IMR-90 (cell line): Measurements from ENCODE around the gene ARAP1. TPM values are rescaled to one million over a fixed set of nuclear protein-coding genes. Genes with fewer than 3 reads are reported as not detected.

Experiments
- ATAC-seq: fragments of 200-7000 bp; cut with Tn5 transposase; 2 replicates; pipeline ENCODE4 v1.9.1; 2020; ENCODE audit warnings: low read depth, mild to moderate bottlenecking, moderate library complexity
- BruUV-seq: library from RNA; stranded (reverse); fragments of 400-500 nt; replicated peaks from 2 replicates; lab custom pipeline; 2021; lab: Mats Ljungman, UMichigan
- CTCF ChIA-PET: fragments of 300-600 bp; formaldehyde crosslinking; extraction: SDS; loops from one replicate; lab custom pipeline; 2021; ENCODE audit warnings: antibody characterized with exemption; lab: Yijun Ruan, JAX
- POLR2A ChIA-PET: fragments of 300-600 bp; sonication (Branson Sonifier 250); formaldehyde crosslinking; loops from one replicate; lab custom pipeline; 2022; ENCODE audit warnings: antibody characterized with exemption; ENCODE audit not compliant: unreplicated experiment; lab: Charles Lee
- DNase-seq: peaks from one replicate; pipeline ENCODE4 v3.0.0; 2013
- H2AFZ ChIP-seq: replicated peaks from 2 replicates; pipeline ENCODE3; 2013; ENCODE audit warnings: low read length, mild to moderate bottlenecking; ENCODE audit not compliant: poor library complexity
- H2AK5ac ChIP-seq: 2 replicates; pipeline ENCODE4 v1.6.1; 2013; ENCODE audit warnings: low read depth, low read length, inconsistent platforms
- H2AK9ac ChIP-seq: replicated peaks from 2 replicates; pipeline ENCODE3; 2013; ENCODE audit warnings: mild to moderate bottlenecking, low read depth, low read length, moderate library complexity; ENCODE audit not compliant: poor library complexity
- H2BK120ac ChIP-seq: 2 replicates; pipeline ENCODE4 v1.6.1; 2013; ENCODE audit warnings: low read depth, low read length, inconsistent platforms
- H2BK15ac ChIP-seq: 3 replicates; pipeline ENCODE4 v1.6.1; 2013; ENCODE audit warnings: low read depth, low read length, inconsistent platforms
- H2BK20ac ChIP-seq: 2 replicates; pipeline ENCODE4 v1.6.1; 2013; ENCODE audit warnings: low read depth, mild to moderate bottlenecking, inconsistent platforms, low read length, moderate library complexity
- H2BK5ac ChIP-seq: 2 replicates; pipeline ENCODE4 v1.6.1; 2013; ENCODE audit warnings: mild to moderate bottlenecking, low read depth, low read length, inconsistent platforms; ENCODE audit not compliant: poor library complexity, severe bottlenecking
- H3K14ac ChIP-seq: replicated peaks from 2 replicates; pipeline ENCODE4 v1.6.1; 2013; ENCODE audit warnings: low read depth, low read length, inconsistent platforms
- H3K18ac ChIP-seq: 2 replicates; pipeline ENCODE4 v1.6.1; 2013; ENCODE audit warnings: low read depth, low read length, control low read depth
- H3K23ac ChIP-seq: 2 replicates; pipeline ENCODE4 v1.6.1; 2013; ENCODE audit warnings: low read depth, low read length, inconsistent platforms
- H3K27ac ChIP-seq: 2 replicates; pipeline ENCODE4 v1.5.1; 2013; ENCODE audit warnings: mild to moderate bottlenecking, control low read depth, low read length; ENCODE audit not compliant: insufficient read depth
- H3K27me3 ChIP-seq: 2 replicates; pipeline ENCODE4 v1.6.1; 2013; ENCODE audit warnings: low read length; ENCODE audit not compliant: control insufficient read depth, insufficient read depth
- H3K36me3 ChIP-seq: 2 replicates; pipeline ENCODE4 v1.6.1; 2013; ENCODE audit warnings: low read length, mixed read lengths; ENCODE audit not compliant: control insufficient read depth, insufficient read depth
- H3K4ac ChIP-seq: 2 replicates; pipeline ENCODE4 v1.6.1; 2013; ENCODE audit warnings: low read depth, low read length, inconsistent platforms
- H3K4me1 ChIP-seq: 2 replicates; pipeline ENCODE4 v1.6.1; 2013; ENCODE audit warnings: low read length, mixed read lengths; ENCODE audit not compliant: control insufficient read depth, insufficient read depth
- H3K4me2 ChIP-seq: 2 replicates; pipeline ENCODE4 v1.6.1; 2013; ENCODE audit warnings: low read depth, mild to moderate bottlenecking, control low read depth, low read length, moderate library complexity
- H3K4me3 ChIP-seq: 2 replicates; pipeline ENCODE4 v1.5.1; 2013; ENCODE audit warnings: low read depth, mild to moderate bottlenecking, control low read depth, low read length, moderate library complexity; ENCODE audit not compliant: insufficient read depth
- H3K56ac ChIP-seq: 2 replicates; pipeline ENCODE4 v1.6.1; 2013; ENCODE audit warnings: low read length, inconsistent platforms; ENCODE audit not compliant: insufficient read depth; ENCODE audit errors: extremely low read depth
- H3K79me1 ChIP-seq, 2 experiments: 2 replicates each; pipeline ENCODE4 v1.6.1; 2013; ENCODE audit warnings: low read length in 2 of 2, inconsistent platforms in 1 of 2, low read depth in 1 of 2
- H3K9ac ChIP-seq: 2 replicates; pipeline ENCODE4 v1.6.1; 2013; ENCODE audit warnings: low read depth, low read length, control low read depth
- H3K9me1 ChIP-seq: 2 replicates; pipeline ENCODE4 v1.6.1; 2013; ENCODE audit warnings: low read length, inconsistent platforms; ENCODE audit not compliant: insufficient read depth
- H3K9me3 ChIP-seq: 2 replicates; pipeline ENCODE4 v1.6.1; 2013; ENCODE audit warnings: low read length; ENCODE audit not compliant: control insufficient read depth, insufficient read depth
- H4K20me1 ChIP-seq: 2 replicates; pipeline ENCODE4 v1.6.1; 2013; ENCODE audit warnings: low read length, inconsistent platforms; ENCODE audit not compliant: insufficient read depth
- H4K5ac ChIP-seq: 2 replicates; pipeline ENCODE4 v1.6.1; 2013; ENCODE audit warnings: mild to moderate bottlenecking, low read depth, low read length, control low read depth
- H4K8ac ChIP-seq, 2 experiments: 2 replicates each; pipeline ENCODE4 v1.6.1; 2013; ENCODE audit warnings: low read depth in 2 of 2, low read length in 2 of 2, control low read depth in 1 of 2, inconsistent platforms in 1 of 2
- H4K91ac ChIP-seq: 2 replicates; pipeline ENCODE4 v1.6.1; 2013; ENCODE audit warnings: low read depth, low read length, inconsistent platforms; ENCODE audit not compliant: insufficient read depth
- CEBPB ChIP-seq: IDR thresholded peaks from 2 replicates; pipeline ENCODE4 v1.6.1; 2012; ENCODE audit warnings: low read depth, low read length, improper control_type of control experiment
- FOS ChIP-seq: fragments of 150-350 bp; IDR thresholded peaks from 2 replicates; pipeline ENCODE4 v1.6.1; 2016; ENCODE audit warnings: low read depth, low read length
- NFE2L2 ChIP-seq: fragments of 150-350 bp; IDR thresholded peaks from 2 replicates; pipeline ENCODE4 v1.6.1; 2016; ENCODE audit warnings: low read depth, mild to moderate bottlenecking, low read length
- RCOR1 ChIP-seq: IDR thresholded peaks from 2 replicates; pipeline ENCODE4 v1.6.1; 2012; ENCODE audit warnings: mild to moderate bottlenecking, low read length, improper control_type of control experiment; ENCODE audit not compliant: insufficient replicate concordance
- whole genome bisulfite sequencing, 2 experiments: methylation state at CpG; one replicate each; pipeline versions ENCODE4 v1.1.5 to v1.1.7; 2013; ENCODE audit warnings: missing lambda C conversion rate in 2 of 2; ENCODE audit not compliant: insufficient read length in 1 of 2; ENCODE audit errors: extremely low coverage in 2 of 2; 5-methylcytosine and 5-hydroxymethylcytosine counted together
- dilution Hi-C: fragments of 300-500 bp; cut with HindIII; formaldehyde crosslinking; loops from one replicate; pipeline ENCODE4 v1.14.3; 2018; ENCODE audit warnings: low sequenced_read_pairs; ENCODE audit not compliant: unreplicated experiment
- in situ Hi-C: fragments of 300-500 bp; cut with MboI; formaldehyde crosslinking; loops from 3 replicates; pipeline ENCODE4 v1.14.3; 2019; ENCODE audit warnings: low sequenced_read_pairs, inconsistent platforms, mixed read lengths
- intact Hi-C: fragments of 100-400 bp; cut with micrococcal nuclease; formaldehyde crosslinking; loops from 2 replicates; pipeline ENCODE4 v1.10.0; 2022
- polyA plus RNA-seq, 3 experiments: library from polyadenylated mRNA; depleted of rRNA; stranded (reverse); fragments of >200 nt; gene quantifications; 2 replicates each; pipeline ENCODE4 v1.2.3, GENCODE V29; 2012; ENCODE audit warnings: low replicate concordance in 1 of 3
- total RNA-seq: library from RNA; depleted of rRNA; stranded (reverse); fragments of >200 nt; gene quantifications from 2 replicates; pipeline ENCODE4 v1.2.3, GENCODE V29; 2012

Gene ARAP1
- total and polyA plus RNA-seq, 2 of the 4 experiments (the other 2 are of a cell fraction) = 37.6 to 63.1 TPM

DNA sequence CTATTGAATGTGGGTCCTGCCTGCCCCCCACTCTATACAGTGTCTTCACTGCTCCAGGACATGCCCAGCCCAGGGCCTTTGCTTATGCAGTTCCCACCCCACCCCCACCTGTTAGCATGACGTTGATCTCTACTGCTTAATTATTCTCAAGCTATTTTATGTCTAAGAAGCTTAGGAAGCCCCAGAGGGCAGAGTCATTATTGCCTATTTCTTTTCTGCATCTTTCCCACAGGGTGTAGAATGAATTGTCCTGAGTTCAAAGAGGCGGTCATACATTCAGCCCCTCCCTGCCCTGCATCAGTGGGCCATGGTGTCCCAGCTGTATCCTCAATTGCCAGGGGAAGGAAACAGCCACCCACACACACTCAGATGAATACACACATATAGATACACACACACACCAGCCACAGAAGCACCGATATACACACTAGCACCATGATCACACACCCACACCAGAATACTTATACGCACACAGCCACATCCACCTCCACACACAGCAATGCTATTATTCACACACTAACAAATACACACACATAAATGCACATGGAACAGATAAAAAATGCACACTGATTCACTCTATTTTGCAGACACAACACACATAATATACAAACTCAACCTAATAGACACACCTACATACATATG is 79.5 kb downstream of the ARAP1 start:
- Histone ChIP-seq H4K91ac (no peak overlapping the region), H3K23ac (no peak overlapping the region), H3K4ac (no peak overlapping the region), H2AK9ac (no peak overlapping the region), H3K79me1 (no peaks in the 10 kb centered on the region), H3K9me3 (peaks cover 4% of the 10 kb centered on the region), H3K4me3 (no peak overlapping the region), H3K18ac (no peak overlapping the region), H3K9ac (no peak overlapping the region), H4K20me1 (peaks cover 6% of the 10 kb centered on the region), H3K9me1 (no peaks in the 10 kb centered on the region), H2AK5ac (no peak overlapping the region), H2BK120ac (no peak overlapping the region), H3K4me2 (no peak overlapping the region), H2BK20ac (no peak overlapping the region), H3K14ac (no peak overlapping the region), H2BK5ac (no peak overlapping the region), H3K36me3 (no peaks in the 10 kb centered on the region), H4K8ac (no peak overlapping the region), H3K4me1 (no peaks in the 10 kb centered on the region), H2BK15ac (no peak overlapping the region), H3K27me3 (peaks cover 87% of the 10 kb centered on the region), H3K27ac (no peak overlapping the region), H4K5ac (no peak overlapping the region), H2AFZ (no peak overlapping the region), H3K56ac (no peak overlapping the region)
- no TSS peak for BruUV-seq
- ATAC-seq (no peak), DNase-seq (no peak)
- ChIA-PET POLR2A (no interaction called here), CTCF (no interaction called here)
- dilution Hi-C loops = no loop called here
- in situ Hi-C loops = no loop called here
- WGBS, 2 experiments = no CpG with 5 or more reads among the region's 4 CpGs
- intact Hi-C loops = no loop called here
- TF ChIP-seq FOS = no peak
- TF ChIP-seq CEBPB = no peak
- no peak for TF ChIP-seq NFE2L2
- no peak for TF ChIP-seq RCOR1
